ENCODE results near the gene RABGAP1L.
"Not testable (repeated sequence)": the region's sequence is repeated elsewhere in the genome, so short reads cannot be mapped to it uniquely, and the experiment has no call there.

Gene RABGAP1L

DNA sequence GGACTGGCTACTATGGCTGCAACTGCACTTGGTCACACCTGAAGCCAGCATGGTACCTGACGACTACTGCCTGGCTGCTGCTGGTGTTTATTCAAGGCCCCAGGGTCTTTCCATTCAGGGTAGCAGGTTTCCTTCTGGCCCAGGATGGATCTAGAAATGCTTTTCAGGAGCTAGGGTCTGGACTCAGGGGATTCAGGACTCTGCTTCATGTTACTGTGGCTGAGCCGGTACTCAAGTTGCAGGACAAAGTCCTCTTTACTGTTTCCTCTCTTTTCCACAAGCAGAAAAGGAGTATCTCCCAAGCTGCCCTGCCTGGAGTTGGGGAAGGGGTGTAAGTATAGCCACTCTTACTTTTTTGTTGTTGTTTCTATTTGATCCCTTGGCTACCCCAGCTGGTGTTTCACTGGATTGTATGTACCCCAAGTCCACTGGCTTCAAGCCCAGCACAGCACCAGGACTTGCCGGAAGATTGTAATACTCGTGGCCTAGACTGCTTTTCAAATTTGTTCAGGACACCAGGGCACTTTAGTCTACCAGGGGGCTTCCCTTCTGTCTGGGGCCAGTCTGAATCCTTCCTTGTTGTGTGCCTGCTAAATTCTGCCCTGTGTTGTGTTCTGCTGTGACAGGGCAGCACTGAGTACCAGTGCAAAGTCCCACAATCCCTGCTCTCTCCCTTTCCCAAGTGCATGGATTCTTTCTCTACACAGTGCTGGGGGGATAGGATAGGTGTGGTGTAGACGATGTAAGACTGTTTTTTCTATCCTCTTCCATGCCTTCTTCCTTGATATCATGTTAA is 536.9 kb downstream of the RABGAP1L start:
- no peaks in the 10 kb centered on the region for H3K4me1 Mint-ChIP-seq
- no peaks in the 10 kb centered on the region for H3K9me3 Mint-ChIP-seq
- no peak overlapping the region for H3K27ac Mint-ChIP-seq
- H3K36me3 Mint-ChIP-seq: no peaks in the 10 kb centered on the region
- CTCF ChIA-PET: no interaction called here
- H3K27me3 Mint-ChIP-seq: no peaks in the 10 kb centered on the region
- H3K4me3 Mint-ChIP-seq: no peak overlapping the region
- no peak for DNase-seq

- Mint-ChIP-seq H3K36me3 (no peaks in the 10 kb centered on the region), H3K27ac (no peak overlapping the region), H3K4me3 (no peak overlapping the region), H3K27me3 (no peaks in the 10 kb centered on the region), H3K9me3 (no peaks in the 10 kb centered on the region), H3K4me1 (no peaks in the 10 kb centered on the region)
- CTCF ChIA-PET: no interaction called here
- DNase-seq: no peak
These were observed 541.0 kb downstream of the RABGAP1L start for GRCh38 chr1:174700314-174700713.

DNA sequence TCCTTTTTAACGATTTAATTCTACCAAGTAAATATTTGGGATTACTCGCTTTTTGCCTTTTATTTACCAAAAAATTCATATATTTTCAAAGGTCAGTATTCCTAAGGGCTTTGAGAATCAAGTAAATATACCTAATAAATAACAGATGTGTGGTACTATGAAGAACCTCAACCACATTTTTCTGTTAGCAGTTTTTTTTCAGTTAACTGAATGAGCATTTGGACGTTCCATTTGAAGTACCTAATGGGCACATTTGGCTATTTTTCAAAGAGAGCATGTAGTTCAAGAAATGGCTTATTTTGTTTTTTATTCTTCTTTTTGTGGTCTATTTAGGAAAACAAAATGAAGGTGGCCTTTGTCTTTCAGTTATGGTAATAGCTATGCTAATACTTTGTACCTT is 541.5 kb downstream of the RABGAP1L start:
- no peak for DNase-seq
- Mint-ChIP-seq H3K36me3 (no peaks in the 10 kb centered on the region), H3K27ac (no peak overlapping the region), H3K27me3 (no peaks in the 10 kb centered on the region), H3K9me3 (no peaks in the 10 kb centered on the region), H3K4me3 (no peak overlapping the region), H3K4me1 (no peaks in the 10 kb centered on the region)
- CTCF ChIA-PET: no interaction called here

DNA sequence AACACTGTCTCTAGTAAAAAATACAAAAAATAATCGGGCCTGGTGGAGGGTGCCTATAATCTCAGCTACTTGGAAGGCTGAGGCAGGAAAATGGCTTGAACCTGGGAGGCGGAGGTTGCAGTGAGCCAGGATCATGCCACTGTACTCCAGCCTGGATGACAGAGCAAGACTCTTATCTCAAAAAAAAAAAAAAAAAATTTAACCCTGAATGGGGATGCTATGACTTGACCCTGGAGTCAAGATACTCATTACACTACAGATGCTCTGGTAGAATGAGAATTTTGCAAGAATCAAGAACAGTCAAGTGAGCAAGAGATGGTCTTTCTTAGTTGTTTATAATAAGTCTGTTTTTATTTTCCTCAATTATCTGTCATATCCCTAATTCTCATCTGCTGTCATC is 542.2 kb downstream of the RABGAP1L start:
- no peaks in the 10 kb centered on the region for H3K36me3 Mint-ChIP-seq
- H3K4me3 Mint-ChIP-seq: no peak overlapping the region
- CTCF ChIA-PET: no interaction called here
- no peak overlapping the region for H3K27ac Mint-ChIP-seq
- no peaks in the 10 kb centered on the region for H3K27me3 Mint-ChIP-seq
- no peak for DNase-seq
- H3K4me1 Mint-ChIP-seq: no peaks in the 10 kb centered on the region
- H3K9me3 Mint-ChIP-seq: no peaks in the 10 kb centered on the region

DNA sequence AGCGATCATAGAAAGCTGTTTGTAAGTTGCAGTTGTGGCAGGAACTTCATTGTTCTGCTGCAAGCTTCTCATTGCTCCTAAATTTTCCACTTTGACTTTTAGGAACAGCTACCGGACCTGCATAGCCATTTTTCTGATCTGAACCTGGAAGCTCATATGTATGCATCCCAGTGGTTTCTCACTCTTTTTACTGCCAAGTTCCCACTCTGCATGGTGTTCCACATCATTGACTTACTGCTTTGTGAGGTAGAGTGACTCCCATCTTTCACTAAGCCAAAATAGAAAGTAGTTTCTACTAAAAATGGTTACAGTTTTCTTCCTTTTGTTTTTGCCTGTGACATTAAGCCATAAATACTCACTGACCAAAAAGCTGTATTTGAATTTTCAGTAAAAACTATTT is 542.7 kb downstream of the RABGAP1L start:
- Mint-ChIP-seq H3K36me3 (no peaks in the 10 kb centered on the region), H3K9me3 (no peaks in the 10 kb centered on the region), H3K4me3 (no peak overlapping the region), H3K4me1 (no peaks in the 10 kb centered on the region), H3K27me3 (no peaks in the 10 kb centered on the region), H3K27ac (no peak overlapping the region)
- DNase-seq: no peak
- CTCF ChIA-PET: no interaction called here

GRCh38 chr1:174703309-174703708 is 544.0 kb downstream of the RABGAP1L start:
- Mint-ChIP-seq H3K36me3 (no peaks in the 10 kb centered on the region), H3K9me3 (no peaks in the 10 kb centered on the region), H3K27ac (no peak overlapping the region), H3K27me3 (no peaks in the 10 kb centered on the region), H3K4me1 (no peaks in the 10 kb centered on the region), H3K4me3 (no peak overlapping the region)
- CTCF ChIA-PET: no interaction called here
- no peak for DNase-seq

GRCh38 chr1:174704300-174704699 is 545.0 kb downstream of the RABGAP1L start:
- no peak for DNase-seq
- no peaks in the 10 kb centered on the region for H3K27me3 Mint-ChIP-seq
- CTCF ChIA-PET: no interaction called here
- H3K9me3 Mint-ChIP-seq: no peaks in the 10 kb centered on the region
- H3K4me1 Mint-ChIP-seq: no peaks in the 10 kb centered on the region
- H3K36me3 Mint-ChIP-seq: no peaks in the 10 kb centered on the region
- H3K4me3 Mint-ChIP-seq: no peak overlapping the region
- H3K27ac Mint-ChIP-seq: no peak overlapping the region

DNA sequence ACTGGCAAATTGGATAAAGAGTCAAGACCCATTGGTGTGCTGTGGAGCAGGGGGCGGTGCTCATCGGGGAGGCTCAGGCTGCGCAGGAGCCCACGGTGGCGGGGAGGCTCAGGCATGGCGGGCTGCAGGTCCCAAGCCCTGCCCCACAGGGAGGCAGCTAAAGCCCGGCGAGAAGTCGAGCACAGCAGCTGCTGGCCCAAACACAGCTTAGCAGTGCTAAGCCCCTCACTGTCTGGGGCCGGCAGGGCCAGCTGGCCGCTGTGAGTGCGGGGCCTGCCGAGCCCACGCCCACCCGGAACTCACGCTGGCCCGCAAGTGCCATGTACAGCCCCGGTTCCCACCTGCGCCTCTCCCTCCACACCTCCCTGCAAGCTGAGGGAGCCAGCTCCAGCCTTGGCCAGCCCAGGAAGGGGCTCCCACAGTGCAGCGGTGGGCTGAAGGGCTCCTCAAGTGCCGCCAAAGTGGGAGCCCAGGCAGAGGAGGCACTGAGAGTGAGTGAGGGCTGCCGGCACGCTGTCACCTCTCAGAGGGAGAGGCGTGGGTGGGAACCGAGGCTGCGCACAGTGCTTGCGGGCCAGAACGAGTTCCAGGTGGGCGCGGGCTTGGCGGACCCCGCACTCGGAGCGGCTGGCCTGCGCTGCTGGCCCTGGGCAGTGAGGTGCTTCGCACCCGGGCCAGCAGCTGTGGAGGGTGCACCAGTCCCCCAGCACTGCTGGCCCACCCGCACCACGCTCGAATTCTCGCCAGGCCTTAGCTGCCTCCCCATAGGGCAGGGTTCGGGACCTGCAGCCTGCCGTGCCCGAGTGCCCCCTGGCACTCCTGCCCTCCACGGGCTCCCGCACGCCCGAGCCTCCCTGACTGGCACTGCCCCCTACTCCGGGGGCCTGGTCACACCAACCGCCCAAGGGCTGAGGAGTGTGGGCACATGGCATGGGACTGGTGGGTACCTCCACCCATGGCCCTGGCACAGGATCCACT is 551.8 kb downstream of the RABGAP1L start:
- Mint-ChIP-seq H3K4me1 (no peaks in the 10 kb centered on the region), H3K4me3 (no peak overlapping the region), H3K36me3 (no peaks in the 10 kb centered on the region), H3K27ac (no peak overlapping the region), H3K9me3 (peaks cover 8% of the 10 kb centered on the region), H3K27me3 (no peaks in the 10 kb centered on the region)
- DNase-seq: no peak
- CTCF ChIA-PET: no interaction called here

DNA sequence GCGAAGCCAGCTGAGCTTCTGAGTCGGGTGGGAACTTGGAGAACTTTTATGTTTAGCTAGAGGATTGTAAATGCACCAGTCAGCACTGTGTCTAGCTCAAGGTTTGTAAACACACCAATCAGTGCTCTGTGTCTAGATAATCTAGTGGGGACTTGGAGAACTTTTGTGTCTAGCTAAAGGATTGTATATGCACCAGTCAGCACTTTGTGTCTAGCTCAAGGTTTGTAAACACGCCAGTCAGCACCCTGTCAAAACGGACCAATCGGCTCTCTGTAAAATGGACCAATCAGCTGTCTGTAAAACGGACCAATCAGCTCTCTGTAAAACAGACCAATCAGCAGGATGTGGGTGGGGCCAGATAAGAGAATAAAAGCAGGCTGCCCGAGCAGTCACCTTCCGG is 552.5 kb downstream of the RABGAP1L start:
- H3K36me3 Mint-ChIP-seq, CTCF ChIA-PET: not testable (repeated sequence)

DNA sequence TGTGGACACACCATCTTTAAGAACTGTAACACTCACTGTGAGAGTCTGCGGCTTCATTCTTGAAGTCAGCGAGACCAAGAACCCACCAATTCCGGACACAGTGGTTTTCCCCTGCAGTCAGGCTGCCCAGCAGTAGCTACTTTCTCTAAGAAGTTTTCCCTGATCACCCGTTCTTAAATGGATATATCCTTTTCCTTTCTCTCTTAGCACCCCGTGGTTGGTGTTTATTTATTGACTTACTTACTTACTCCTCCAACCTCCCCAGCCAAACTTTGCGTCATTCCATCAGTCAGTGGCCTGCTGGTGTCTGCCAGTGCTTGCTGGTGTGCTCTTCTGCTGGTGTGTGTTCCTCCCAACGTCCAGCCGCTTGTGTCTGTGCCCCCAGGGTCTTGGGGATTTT is 553.2 kb downstream of the RABGAP1L start:
- DNase-seq: no peak
- Mint-ChIP-seq H3K36me3 (no peaks in the 10 kb centered on the region), H3K4me3 (no peak overlapping the region), H3K27me3 (no peaks in the 10 kb centered on the region), H3K27ac (no peak overlapping the region), H3K9me3 (peaks cover 8% of the 10 kb centered on the region), H3K4me1 (no peaks in the 10 kb centered on the region)
- CTCF ChIA-PET: interaction anchor here (1.1 kb wide), 1 partner anchor 450 kb away, joined by 4 read pairs; no protein-coding TSS in a partner anchor

More for the DNA sequence above, 552.5 kb downstream of the RABGAP1L start:
- H3K4me1 Mint-ChIP-seq, H3K9me3 Mint-ChIP-seq, H3K27ac Mint-ChIP-seq, DNase-seq, H3K27me3 Mint-ChIP-seq, H3K4me3 Mint-ChIP-seq: not testable (repeated sequence)

GRCh38 chr1:174713796-174714195 is 554.5 kb downstream of the RABGAP1L start:
- DNase-seq: no peak
- H3K4me3 Mint-ChIP-seq: no peak overlapping the region
- no peak overlapping the region for H3K27ac Mint-ChIP-seq
- no peaks in the 10 kb centered on the region for H3K27me3 Mint-ChIP-seq
- peaks cover 8% of the 10 kb centered on the region for H3K9me3 Mint-ChIP-seq
- CTCF ChIA-PET: no interaction called here
- no peaks in the 10 kb centered on the region for H3K4me1 Mint-ChIP-seq
- H3K36me3 Mint-ChIP-seq: no peaks in the 10 kb centered on the region

DNA sequence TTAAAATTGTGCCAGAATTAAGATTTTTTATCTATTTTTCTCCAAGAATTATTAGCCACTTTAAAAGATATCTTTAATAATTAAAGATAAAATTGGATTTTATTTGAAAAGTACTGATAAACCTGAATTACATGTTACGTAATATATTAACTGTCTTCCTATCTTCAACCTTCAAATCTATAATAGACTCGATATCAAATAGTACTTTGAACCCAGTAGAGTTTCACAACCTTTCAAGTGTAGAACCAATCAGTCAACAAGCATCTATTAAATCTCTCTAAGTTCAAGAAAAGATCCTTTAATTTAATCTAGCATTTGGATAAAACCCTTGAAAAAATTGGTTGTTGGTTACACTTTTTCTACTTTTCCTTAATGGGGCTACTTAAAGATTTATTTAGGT is 559.9 kb downstream of the RABGAP1L start:
- H3K27me3 Mint-ChIP-seq: no peaks in the 10 kb centered on the region
- no peaks in the 10 kb centered on the region for H3K4me1 Mint-ChIP-seq

GRCh38 chr1:174720618-174721017 is 561.3 kb downstream of the RABGAP1L start:
- Mint-ChIP-seq H3K4me1 (no peaks in the 10 kb centered on the region), H3K4me3 (no peak overlapping the region), H3K36me3 (no peaks in the 10 kb centered on the region), H3K9me3 (no peaks in the 10 kb centered on the region), H3K27ac (no peak overlapping the region), H3K27me3 (no peaks in the 10 kb centered on the region)
- CTCF ChIA-PET: no interaction called here
- no peak for DNase-seq

More for the DNA sequence above, 559.9 kb downstream of the RABGAP1L start:
- Mint-ChIP-seq H3K36me3 (no peaks in the 10 kb centered on the region), H3K4me3 (no peak overlapping the region), H3K9me3 (no peaks in the 10 kb centered on the region), H3K27ac (no peak overlapping the region)
- DNase-seq: no peak
- CTCF ChIA-PET: no interaction called here

GRCh38 chr1:174721246-174721645 is 561.9 kb downstream of the RABGAP1L start:
- no peak for DNase-seq
- Mint-ChIP-seq H3K27me3 (no peaks in the 10 kb centered on the region), H3K4me3 (no peak overlapping the region), H3K27ac (no peak overlapping the region), H3K9me3 (no peaks in the 10 kb centered on the region), H3K36me3 (no peaks in the 10 kb centered on the region), H3K4me1 (no peaks in the 10 kb centered on the region)
- CTCF ChIA-PET: no interaction called here

GRCh38 chr1:174723816-174724215 is 564.5 kb downstream of the RABGAP1L start:
- CTCF ChIA-PET: interaction anchor here (0.7 kb wide), 1 partner anchor 1710 kb away, joined by 3 read pairs; no protein-coding TSS in a partner anchor
- H3K27me3 Mint-ChIP-seq: no peaks in the 10 kb centered on the region
- no peaks in the 10 kb centered on the region for H3K4me1 Mint-ChIP-seq
- no peaks in the 10 kb centered on the region for H3K36me3 Mint-ChIP-seq
- no peak overlapping the region for H3K27ac Mint-ChIP-seq
- H3K4me3 Mint-ChIP-seq: no peak overlapping the region
- H3K9me3 Mint-ChIP-seq: no peaks in the 10 kb centered on the region
- no peak for DNase-seq

All from activated naive CD4-positive, alpha-beta T cell treated with anti-CD3 and anti-CD28 coated beads, Interleukin-2, amount 10 ng/mL, durations not matched to agents 7 days and 5 days (primary cell).